Fibroblast of the aortic adventitia (primary cell): ENCODE measurements around the gene YPEL1. TPM values are rescaled to one million over a fixed set of nuclear protein-coding genes. Genes with fewer than 3 reads are reported as not detected.
A peak's percentile ranks its signal among the peaks of the same experiment; 100 is the strongest.

ENCODE experiments used
- DNase-seq: peaks from one replicate; pipeline ENCODE4 v3.0.0-alpha.2; 2010; ENCODE audit warnings: low read depth
- H3K4me3 ChIP-seq: 2 replicates; pipeline ENCODE4 v1.5.1; 2011; ENCODE audit warnings: low read depth, mild to moderate bottlenecking, control low read depth, low read length, moderate library complexity
- CTCF ChIP-seq: IDR thresholded peaks from 2 replicates; pipeline ENCODE4 v1.5.1; 2011; ENCODE audit warnings: mild to moderate bottlenecking, low read length, control low read depth, inconsistent platforms; ENCODE audit not compliant: insufficient read depth
- total RNA-seq: library from RNA; depleted of rRNA; stranded (reverse); fragments of >200 nt; gene quantifications from 2 replicates; pipeline ENCODE4 v1.2.3, GENCODE V29; 2012; ENCODE audit warnings: low replicate concordance

YPEL1 gene
- total RNA-seq, 1 donor, result 1.3 TPM

DNA sequence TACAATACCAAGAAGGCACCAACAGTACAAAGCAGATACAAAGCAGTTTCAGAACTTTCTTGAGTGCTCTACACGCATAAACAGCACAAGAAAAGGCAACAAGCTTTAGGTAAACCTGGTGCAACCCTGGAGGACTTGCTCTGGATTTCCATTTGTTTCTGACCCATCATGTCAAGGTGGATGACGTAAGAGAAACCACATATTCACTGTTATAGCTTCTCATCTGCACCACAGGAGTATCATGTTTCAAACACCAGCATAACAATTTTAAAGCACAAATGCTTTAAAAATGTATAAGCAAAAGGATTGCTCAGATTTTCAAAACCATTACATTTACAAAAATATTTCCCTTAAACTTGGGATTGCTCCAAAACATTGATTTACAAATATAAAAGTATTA, 25.0 kb upstream of the YPEL1 start:
- TF ChIP-seq CTCF, result no peak
- DNase-seq, result peak; percentile 29

GRCh38 chr22:21759646-21760376, 24.2 kb upstream of the YPEL1 start:
- DNase-seq, result no peak
- TF ChIP-seq CTCF, result no peak
- H3K4me3 ChIP-seq, result no peak overlapping the region

More for the DNA sequence above, 25.0 kb upstream of the YPEL1 start:
- no peak overlapping the region for H3K4me3 ChIP-seq

- H3K4me3 ChIP-seq, result no peak overlapping the region
- DNase-seq, result no peak
- no peak for TF ChIP-seq CTCF
These were observed 23.5 kb upstream of the YPEL1 start for GRCh38 chr22:21759093-21759492.

- TF ChIP-seq CTCF, result no peak
- H3K4me3 ChIP-seq, result no peak overlapping the region
- DNase-seq, result no peak
These were observed 22.7 kb upstream of the YPEL1 start for GRCh38 chr22:21758091-21758864.

GRCh38 chr22:21755851-21756284, 20.3 kb upstream of the YPEL1 start:
- H3K4me3 ChIP-seq, result no peak overlapping the region
- TF ChIP-seq CTCF, result no peak
- DNase-seq, result peak; percentile 81

GRCh38 chr22:21754523-21754922, 18.9 kb upstream of the YPEL1 start:
- TF ChIP-seq CTCF, result no peak
- DNase-seq, result peak; percentile 60
- peak overlapping the region; percentile 9 for H3K4me3 ChIP-seq
